Measurements from ENCODE around the gene CAMK1G. TPM values are rescaled to one million over a fixed set of nuclear protein-coding genes. Genes with fewer than 3 reads are reported as not detected.

CAMK1G gene
- polyA plus RNA-seq, 6 donors from 2014 or later = not detected

DNA sequence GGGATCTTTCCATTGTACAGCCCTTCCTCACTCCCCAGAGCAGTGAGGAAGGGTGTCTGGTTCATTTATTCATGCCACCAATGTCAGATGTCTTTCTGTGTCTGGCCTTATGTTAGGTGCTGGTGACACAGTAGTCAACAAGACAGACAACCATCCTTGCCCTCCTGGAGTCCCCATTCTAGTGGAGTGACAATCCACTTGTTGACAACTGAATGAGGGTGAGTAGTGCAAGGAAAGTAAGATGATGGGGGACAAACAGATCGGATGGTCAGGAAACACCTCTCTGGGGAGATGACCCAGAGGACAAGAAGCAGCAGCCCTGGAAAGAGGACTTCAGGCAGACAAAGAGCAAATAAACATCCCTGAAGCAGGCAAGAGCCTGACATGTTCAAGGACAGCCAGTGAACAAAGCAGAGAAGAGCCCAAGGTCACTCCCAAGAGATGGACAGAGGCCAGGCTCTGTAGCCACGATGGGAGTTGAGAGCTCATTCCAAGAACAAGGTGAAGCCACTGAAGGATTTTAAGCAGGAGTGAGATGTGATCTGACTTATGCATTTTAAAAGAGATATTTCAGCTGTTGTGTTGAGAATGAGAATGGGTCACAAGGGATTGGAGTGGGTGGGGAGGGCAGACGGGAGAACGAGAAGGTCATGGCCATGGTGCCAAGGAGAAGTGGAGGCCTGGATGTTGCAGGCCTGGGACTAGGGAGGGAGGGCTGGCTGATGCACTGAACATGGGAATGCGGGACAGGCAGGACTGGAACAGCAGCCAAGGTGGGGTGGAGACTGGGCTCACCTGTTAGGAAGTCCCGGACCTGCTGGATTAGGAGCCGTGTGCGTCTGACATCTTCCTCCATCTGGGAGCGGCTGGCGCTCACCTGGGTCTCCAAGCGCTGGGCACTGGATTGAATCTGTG is 38.5 kb downstream of the CAMK1G start:
- ATAC-seq (ENCODE audit: low read depth in 2 of 2) (no peak), DNase-seq (no peak)
- H3K27ac Mint-ChIP-seq = no peak overlapping the region
- H3K9me3 Mint-ChIP-seq = no peaks in the 10 kb centered on the region
- peaks cover 0 to 3% (median 0%) of the 10 kb centered on the region in 3 donors for H3K4me1 Mint-ChIP-seq
- no peak overlapping the region for H3K4me3 Mint-ChIP-seq
- H3K36me3 Mint-ChIP-seq = no peaks in the 10 kb centered on the region
- peaks cover 7 to 18% (median 17%) of the 10 kb centered on the region in 3 donors for H3K27me3 Mint-ChIP-seq

DNA sequence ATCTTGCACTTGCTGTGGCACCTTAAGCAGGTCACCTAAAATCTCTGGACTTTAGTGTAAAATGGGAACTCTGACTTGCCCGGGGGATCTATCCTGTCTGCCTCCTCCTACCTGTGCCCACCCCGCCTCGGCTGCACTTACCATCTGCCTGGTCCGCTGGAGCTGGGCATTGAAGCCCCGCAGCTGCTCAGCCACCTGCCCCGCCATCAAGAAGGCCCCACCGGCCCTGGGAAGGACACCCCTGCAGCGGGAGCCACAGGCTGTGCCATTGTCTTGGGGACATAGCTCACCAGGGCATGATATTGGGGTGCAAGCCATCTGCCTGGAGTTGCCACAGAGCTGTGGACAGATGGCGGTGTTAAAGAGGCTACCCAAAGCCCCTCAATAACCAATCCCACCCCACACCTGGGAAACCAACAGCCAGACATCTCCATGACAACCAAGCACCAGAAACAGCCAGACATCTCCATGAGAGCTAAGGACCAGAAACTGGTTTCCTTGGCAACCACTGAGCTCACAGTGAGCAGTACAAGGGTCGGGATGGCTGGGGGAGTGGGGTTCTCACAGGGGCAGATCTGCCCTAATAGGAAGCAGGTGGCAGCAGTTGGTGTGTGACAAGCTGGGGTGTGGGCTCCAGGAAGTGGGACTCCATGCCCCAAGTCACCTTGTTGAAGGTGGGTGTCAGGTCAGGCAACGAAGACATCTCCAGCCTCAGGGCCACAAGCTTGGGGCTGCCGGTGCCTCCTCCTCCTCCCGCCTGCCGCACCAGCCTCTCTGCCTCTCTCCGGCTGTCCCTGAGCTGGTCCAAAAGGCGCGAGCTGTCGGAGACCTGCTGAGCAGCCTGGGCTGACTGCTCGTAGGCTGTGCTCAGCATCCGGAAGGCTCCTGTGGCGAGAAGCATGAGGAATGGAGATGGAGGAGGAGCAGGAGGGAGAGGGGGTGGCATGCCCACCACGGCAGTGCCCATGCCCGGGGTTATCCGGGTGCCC is 39.6 kb downstream of the CAMK1G start:
- no peaks in the 10 kb centered on the region for H3K9me3 Mint-ChIP-seq
- H3K27me3 Mint-ChIP-seq = peaks cover 0 to 17% (median 10%) of the 10 kb centered on the region in 3 donors
- H3K36me3 Mint-ChIP-seq = no peaks in the 10 kb centered on the region
- peaks cover 0 to 6% (median 0%) of the 10 kb centered on the region in 3 donors for H3K4me1 Mint-ChIP-seq
- H3K4me3 Mint-ChIP-seq = peak overlapping the region in 1 of 8 donors; percentile 37
- DNase-seq = no peak
- no peak overlapping the region for H3K27ac Mint-ChIP-seq
- ATAC-seq (ENCODE audit: low read depth in 2 of 2) = no peak

DNA sequence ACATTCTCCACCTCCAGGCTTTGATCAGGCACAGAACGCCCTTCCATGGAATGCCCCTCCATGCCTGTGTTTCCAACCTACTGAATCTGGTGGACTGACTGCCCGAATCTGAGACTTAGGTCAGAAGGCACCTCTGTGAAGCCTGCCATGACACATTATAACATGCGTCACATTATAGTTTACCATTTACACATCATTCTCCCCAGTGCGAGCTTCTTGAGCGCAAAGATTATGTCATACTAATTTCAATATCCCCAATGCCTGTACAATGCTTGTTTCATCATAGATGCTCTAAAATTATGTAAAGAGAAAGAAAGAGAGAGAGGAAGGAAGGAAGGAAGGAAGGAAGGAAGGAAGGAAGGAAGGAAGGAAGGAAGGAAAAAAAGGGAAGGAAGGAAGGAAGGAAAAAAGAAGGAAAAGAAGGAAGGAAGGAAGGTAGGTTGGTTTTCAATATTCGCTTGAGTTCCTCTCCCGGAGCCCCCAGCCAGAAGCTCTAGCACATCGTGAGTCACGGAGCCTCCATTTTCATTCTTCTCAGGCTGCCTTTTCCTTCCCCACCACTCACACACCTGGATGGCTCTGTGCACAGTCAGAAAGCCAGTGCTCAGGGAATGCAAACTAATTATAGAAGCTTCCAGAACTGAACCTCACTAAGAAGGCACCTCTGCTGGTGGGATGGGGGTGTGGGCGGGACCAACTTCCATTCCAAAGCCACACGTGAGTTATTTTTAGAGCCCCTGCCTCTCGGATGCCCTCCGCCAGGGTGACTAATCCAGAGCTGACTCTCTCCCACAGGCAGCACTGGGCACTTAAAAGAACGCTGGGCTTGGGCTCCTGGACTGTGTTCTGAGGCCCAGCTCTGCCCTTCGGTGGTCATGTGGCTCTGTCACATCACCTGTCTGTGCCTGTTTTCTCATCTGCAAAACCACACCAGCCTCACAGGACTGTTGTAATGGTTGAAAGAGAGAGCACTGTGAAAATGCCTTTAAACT is 41.3 kb downstream of the CAMK1G start:
- ATAC-seq (ENCODE audit: low read depth in 2 of 2) (no peak), DNase-seq (no peak)
- Mint-ChIP-seq H3K9me3 (no peaks in the 10 kb centered on the region), H3K27ac (peak overlapping the region in 3 of 6 donors; percentile 68 to 76 (median 73)), H3K27me3 (peaks cover 9 to 23% (median 10%) of the 10 kb centered on the region in 3 donors), H3K4me1 (peaks cover 0 to 6% (median 0%) of the 10 kb centered on the region in 3 donors), H3K36me3 (no peaks in the 10 kb centered on the region), H3K4me3 (no peak overlapping the region)

DNA sequence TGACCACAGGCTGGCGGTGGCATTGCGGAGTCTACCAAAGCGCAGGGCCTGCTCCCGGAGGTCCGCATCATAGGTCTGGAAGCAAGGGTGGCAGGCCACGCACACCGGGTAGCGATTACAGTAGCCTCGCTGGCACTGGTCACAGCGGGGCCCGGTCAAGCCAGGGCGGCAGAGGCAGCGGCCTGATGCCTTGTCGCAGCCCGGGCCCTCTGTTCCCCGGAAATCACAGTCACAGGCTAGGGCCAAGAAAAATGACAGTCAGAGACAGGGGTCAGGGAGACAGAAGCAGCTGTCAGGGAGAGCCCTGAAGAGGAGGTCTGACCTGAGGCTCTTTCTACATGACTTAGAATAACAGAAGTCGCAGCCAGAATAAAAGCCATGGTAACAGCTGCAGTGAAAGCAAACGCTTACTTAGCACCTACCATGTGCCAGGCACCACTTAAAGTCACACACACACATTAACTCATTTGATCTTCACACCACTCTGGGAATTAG is 42.3 kb downstream of the CAMK1G start:
- H3K27me3 Mint-ChIP-seq = peaks cover 9 to 25% (median 10%) of the 10 kb centered on the region in 3 donors
- no peak overlapping the region for H3K27ac Mint-ChIP-seq
- H3K4me1 Mint-ChIP-seq = peaks cover 0 to 6% (median 0%) of the 10 kb centered on the region in 3 donors
- no peaks in the 10 kb centered on the region for H3K9me3 Mint-ChIP-seq
- ATAC-seq (ENCODE audit: low read depth in 2 of 2) = no peak
- no peaks in the 10 kb centered on the region for H3K36me3 Mint-ChIP-seq
- H3K4me3 Mint-ChIP-seq = no peak overlapping the region
- DNase-seq = no peak

DNA sequence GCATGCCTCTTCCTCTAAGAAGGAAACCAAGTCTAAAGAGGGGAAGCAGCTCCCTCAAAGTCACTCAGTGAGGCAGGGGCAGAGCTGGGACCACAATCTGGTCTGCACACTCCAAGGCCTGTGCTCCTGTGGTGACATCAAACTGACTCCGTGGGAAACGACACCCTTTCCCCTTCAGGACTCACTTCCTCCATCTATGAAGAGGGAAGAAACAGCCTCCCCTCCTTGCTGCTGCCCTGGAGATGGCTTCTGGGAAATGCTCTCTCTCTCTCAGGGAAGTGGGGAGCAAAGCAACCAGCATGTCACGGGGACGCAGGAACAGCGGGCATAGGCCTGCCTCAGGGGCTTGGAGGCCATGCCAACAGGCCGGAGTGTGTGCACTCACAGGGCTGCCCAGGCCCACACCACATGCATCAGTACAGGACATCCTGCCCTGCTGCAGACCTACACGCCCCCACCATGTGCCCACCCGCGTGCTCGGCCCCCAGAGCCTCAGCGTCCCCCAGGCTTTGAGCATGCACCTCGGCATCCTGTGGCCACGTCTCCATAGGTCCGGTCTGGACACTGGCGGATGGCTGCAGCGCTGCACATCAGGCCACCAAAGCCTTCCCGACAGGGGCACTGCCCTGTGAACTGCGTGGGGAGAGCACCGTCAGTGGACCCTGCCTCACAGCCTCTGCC is 43.0 kb downstream of the CAMK1G start:
- H3K27ac Mint-ChIP-seq = no peak overlapping the region
- H3K4me1 Mint-ChIP-seq = peaks cover 0 to 6% (median 0%) of the 10 kb centered on the region in 3 donors
- DNase-seq (no peak), ATAC-seq (ENCODE audit: low read depth in 2 of 2) (no peak)
- H3K9me3 Mint-ChIP-seq = no peaks in the 10 kb centered on the region
- H3K36me3 Mint-ChIP-seq = no peaks in the 10 kb centered on the region
- H3K27me3 Mint-ChIP-seq = peaks cover 8 to 31% (median 9%) of the 10 kb centered on the region in 3 donors
- no peak overlapping the region for H3K4me3 Mint-ChIP-seq

DNA sequence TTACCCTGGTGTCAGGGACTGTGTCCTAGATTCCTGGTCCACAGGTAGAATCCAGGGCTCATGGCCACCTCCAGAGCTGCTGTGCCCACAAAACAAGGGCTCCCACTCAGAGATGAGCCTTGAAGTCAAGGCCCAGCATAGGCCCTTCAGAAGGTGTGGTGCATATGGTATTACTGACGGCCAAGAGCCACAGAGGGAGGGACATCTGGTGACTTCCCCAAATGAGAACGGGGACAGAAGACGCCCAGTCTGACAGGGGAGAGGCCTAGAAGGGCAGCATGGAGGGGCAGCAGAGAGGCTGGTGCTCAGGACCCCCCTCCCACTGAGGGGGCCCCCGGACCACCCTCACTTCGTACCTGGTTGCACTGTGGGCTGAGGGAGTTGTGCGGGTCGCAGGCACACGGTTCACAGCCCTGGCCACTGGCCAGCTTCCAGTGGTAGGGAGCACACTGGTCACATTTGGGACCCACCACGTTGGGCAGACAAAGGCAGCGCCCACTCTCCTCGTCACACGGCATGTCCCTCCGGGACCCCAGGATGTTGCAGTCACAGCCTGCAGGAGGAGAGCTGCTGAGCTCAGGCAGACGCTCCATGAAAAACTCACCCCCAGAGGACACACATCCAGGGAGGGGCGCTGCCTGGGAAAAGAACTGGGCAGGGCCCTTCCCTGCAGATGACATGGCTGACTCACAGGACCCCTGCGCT is 43.7 kb downstream of the CAMK1G start:
- H3K4me1 Mint-ChIP-seq = peaks cover 0 to 6% (median 0%) of the 10 kb centered on the region in 3 donors
- DNase-seq = no peak
- no peaks in the 10 kb centered on the region for H3K36me3 Mint-ChIP-seq
- H3K4me3 Mint-ChIP-seq = no peak overlapping the region
- H3K27me3 Mint-ChIP-seq = peaks cover 1 to 37% (median 13%) of the 10 kb centered on the region in 3 donors
- no peak for ATAC-seq (ENCODE audit: low read depth in 2 of 2)
- peak overlapping the region in 1 of 6 donors; percentile 44 for H3K27ac Mint-ChIP-seq
- H3K9me3 Mint-ChIP-seq = no peaks in the 10 kb centered on the region

DNA sequence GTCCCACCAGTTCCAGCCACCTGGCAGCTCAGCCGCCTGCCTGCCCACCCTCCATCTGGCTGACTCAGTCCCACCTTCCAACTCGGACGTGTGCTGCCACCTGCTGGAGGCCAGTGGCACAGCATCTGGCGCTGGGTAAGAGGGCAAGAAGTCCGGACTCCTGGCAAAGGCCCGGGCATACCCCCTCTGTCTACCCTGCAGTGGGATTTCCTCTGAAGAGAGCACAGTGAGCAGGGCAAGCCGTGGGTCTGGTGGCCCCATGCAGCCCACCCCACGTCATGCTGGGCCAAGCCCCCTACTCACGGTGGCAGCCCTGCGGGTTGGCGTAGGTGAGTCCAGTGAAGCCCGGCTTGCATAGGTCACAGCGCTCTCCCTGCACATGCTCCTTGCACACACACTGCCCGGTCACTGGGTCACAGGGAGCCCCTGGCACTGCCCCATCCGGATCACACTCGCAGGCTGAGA is 44.2 kb downstream of the CAMK1G start:
- H3K4me3 Mint-ChIP-seq = no peak overlapping the region
- H3K27ac Mint-ChIP-seq = no peak overlapping the region
- peaks cover 0 to 6% (median 0%) of the 10 kb centered on the region in 3 donors for H3K4me1 Mint-ChIP-seq

DNA sequence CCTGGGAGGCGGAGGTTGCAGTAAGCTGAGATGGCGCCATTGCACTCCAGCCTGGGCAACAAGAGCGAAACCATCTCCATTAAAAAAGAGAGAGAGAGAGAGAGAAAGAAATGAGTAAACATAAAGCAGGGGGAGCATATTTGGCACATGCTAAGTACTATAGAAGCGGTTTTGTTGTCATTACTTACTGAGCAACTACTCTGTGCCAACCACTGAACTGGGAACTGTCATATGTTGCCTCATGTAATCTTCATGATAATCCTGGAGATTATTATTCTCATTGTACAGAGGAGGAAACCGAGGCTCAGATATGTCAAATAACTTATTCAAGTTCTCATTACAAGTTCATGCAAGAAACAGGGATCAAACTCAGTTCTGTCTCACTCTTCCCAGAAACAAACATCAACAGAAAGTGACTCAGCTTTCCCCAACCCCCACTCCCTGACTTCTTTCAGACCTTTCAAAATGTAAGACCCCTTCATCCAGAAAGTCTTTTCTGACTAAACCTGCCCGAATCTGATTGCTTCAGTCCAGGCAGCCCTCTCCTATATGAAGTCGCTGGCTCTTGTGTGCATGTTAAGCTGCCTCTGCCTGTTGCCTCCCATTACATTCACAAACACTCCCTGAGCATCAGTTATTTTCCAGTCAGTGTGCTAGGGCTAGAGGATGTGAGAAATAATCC is 45.2 kb downstream of the CAMK1G start:
- H3K27me3 Mint-ChIP-seq = peaks cover 0 to 36% (median 13%) of the 10 kb centered on the region in 3 donors
- peak overlapping the region in 1 of 8 donors; percentile 35 for H3K4me3 Mint-ChIP-seq
- H3K27ac Mint-ChIP-seq = peak overlapping the region in 1 of 6 donors; percentile 71
- no peaks in the 10 kb centered on the region for H3K9me3 Mint-ChIP-seq
- ATAC-seq (ENCODE audit: low read depth in 2 of 2) = no peak
- H3K36me3 Mint-ChIP-seq = no peaks in the 10 kb centered on the region
- H3K4me1 Mint-ChIP-seq = peaks cover 0 to 6% (median 0%) of the 10 kb centered on the region in 3 donors
- DNase-seq = no peak

More for the DNA sequence above, 44.2 kb downstream of the CAMK1G start:
- Mint-ChIP-seq H3K9me3 (no peaks in the 10 kb centered on the region), H3K27me3 (peaks cover 0 to 37% (median 13%) of the 10 kb centered on the region in 3 donors), H3K36me3 (no peaks in the 10 kb centered on the region)
- peak; percentile 45 to 57 for ATAC-seq (ENCODE audit: low read depth in 2 of 2)
- DNase-seq = peak; percentile 29

DNA sequence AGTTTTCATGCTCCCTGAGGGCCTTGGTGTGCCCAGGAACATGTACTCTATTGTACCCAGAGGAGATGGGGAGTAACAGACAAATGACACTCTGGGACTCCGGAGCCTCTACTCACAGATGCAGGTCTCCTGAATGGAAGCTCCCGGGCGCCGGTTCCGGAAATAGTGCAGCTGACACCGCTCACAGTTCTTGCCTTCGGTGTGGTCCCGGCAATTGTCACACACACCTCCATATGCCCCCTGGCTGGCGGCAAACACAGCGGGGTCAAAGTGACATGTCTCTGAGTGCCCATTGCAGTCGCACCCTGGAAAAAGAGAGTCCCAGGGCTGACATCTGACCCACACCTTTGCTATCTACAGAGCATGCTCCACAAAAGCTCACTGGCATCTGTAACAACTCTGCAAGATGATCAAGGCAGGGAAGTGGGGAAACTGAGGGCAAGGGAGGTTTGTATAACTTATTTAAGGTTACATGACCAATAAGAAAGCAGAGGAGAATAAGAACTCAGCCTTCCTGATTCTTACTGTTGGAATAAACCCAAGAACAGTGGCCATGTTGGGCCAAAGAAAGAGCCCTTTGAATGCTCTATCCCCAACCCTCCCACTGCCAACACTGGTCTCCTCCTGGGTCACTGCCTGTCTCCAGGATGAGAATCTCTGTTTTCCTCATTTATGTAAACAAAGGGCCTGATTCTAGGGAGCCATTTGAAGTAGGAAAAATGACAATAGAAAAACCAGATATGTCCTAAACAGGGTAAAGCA is 46.3 kb downstream of the CAMK1G start:
- H3K4me1 Mint-ChIP-seq = peaks cover 0 to 4% (median 0%) of the 10 kb centered on the region in 3 donors
- no peak overlapping the region for H3K4me3 Mint-ChIP-seq
- no peak overlapping the region for H3K27ac Mint-ChIP-seq
- peaks cover 0 to 29% (median 13%) of the 10 kb centered on the region in 3 donors for H3K27me3 Mint-ChIP-seq
- ATAC-seq (ENCODE audit: low read depth in 2 of 2) (no peak), DNase-seq (no peak)
- no peaks in the 10 kb centered on the region for H3K36me3 Mint-ChIP-seq
- no peaks in the 10 kb centered on the region for H3K9me3 Mint-ChIP-seq

DNA sequence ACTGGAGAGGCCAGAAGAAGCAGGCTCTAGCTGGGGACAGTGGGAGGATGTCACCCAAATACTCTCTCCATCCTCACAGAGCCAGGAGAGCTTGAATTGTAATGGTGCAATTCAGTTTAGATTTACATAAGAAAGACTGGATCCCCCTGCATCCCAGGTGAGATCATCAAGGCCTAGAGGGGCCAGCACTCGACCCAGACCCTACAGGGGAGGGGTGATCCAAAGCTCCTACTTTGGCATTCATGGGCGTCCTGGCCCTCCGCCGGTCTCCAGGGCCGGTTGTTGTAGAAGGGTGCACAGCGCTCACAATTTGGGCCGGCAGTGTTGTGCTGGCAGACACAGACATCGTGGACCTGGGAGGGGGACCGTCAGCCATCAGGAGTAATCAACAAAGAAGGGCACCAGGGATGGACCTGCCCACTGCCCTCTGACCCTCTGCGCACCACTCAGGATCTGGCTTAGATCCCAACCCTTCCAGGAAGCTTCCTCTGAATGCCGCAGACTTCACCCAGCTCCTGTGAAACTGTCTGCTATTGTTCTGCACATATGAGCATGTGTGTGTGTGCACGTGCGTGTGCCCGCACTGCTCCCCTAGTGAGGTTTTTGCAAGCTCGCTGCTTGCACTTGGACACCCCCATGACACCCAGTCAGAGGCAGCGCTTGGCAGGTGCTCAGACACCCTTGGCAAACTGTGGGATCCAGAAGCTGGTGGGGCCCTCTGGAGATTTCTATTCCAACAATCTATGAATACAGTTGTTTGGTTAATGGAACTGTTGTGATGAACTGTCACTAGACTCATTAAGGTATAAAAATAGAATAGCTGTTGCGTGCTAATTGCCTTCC is 47.1 kb downstream of the CAMK1G start:
- Mint-ChIP-seq H3K4me3 (no peak overlapping the region), H3K4me1 (peaks cover 0 to 4% (median 0%) of the 10 kb centered on the region in 3 donors), H3K27ac (no peak overlapping the region), H3K9me3 (no peaks in the 10 kb centered on the region), H3K36me3 (no peaks in the 10 kb centered on the region), H3K27me3 (peaks cover 0 to 34% (median 13%) of the 10 kb centered on the region in 3 donors)
- no peak for ATAC-seq (ENCODE audit: low read depth in 2 of 2)
- no peak for DNase-seq

Measured in naive B cell (primary cell).